Fibroblast of lung (primary cell): Measurements from ENCODE around the gene ITPR3. TPM values are rescaled to one million over a fixed set of nuclear protein-coding genes. Genes with fewer than 3 reads are reported as not detected.

ENCODE experiments used
- DNase-seq, 2 donors: peaks; one replicate each; pipeline versions ENCODE4 v3.0.0 to v3.0.0-alpha.2; 2010; ENCODE audit warnings: low read depth in 2 of 2
- H2AFZ ChIP-seq: 2 replicates; pipeline ENCODE4 v1.5.1; 2012; ENCODE audit warnings: low read length, control low read depth, inconsistent platforms
- H3K27ac ChIP-seq: 2 replicates; pipeline ENCODE4 v1.5.1; 2011; ENCODE audit warnings: low read length, control low read depth; ENCODE audit not compliant: insufficient read depth
- H3K27me3 ChIP-seq: 2 replicates; pipeline ENCODE4 v1.5.1; 2011; ENCODE audit warnings: mild to moderate bottlenecking, low read length; ENCODE audit not compliant: control insufficient read depth, insufficient read depth
- H3K36me3 ChIP-seq: 2 replicates; pipeline ENCODE4 v1.5.1; 2011; ENCODE audit warnings: low read length; ENCODE audit not compliant: control insufficient read depth, insufficient read depth
- H3K4me1 ChIP-seq: 2 replicates; pipeline ENCODE4 v1.5.1; 2011; ENCODE audit warnings: low read length; ENCODE audit not compliant: control insufficient read depth, insufficient read depth; ENCODE audit errors: extremely low read depth
- H3K4me2 ChIP-seq: 2 replicates; pipeline ENCODE4 v1.5.1; 2011; ENCODE audit warnings: low read length, control low read depth; ENCODE audit not compliant: insufficient read depth; ENCODE audit errors: extremely low read depth
- H3K4me3 ChIP-seq, 4 experiments: fragments of 200-600 bp in 1 of 4; sonication (generic) in 1 of 4; replicated peaks in 1 of 4; 2 replicates each; pipeline ENCODE4 v1.5.1; 2011 to 2016; ENCODE audit warnings: low read length in 4 of 4, low read depth in 3 of 4, mild to moderate bottlenecking in 3 of 4, control low read depth in 2 of 4, inconsistent platforms in 1 of 4, mixed read lengths in 1 of 4; ENCODE audit not compliant: insufficient read depth in 1 of 4; ENCODE audit errors: control extremely low read depth in 1 of 4
- H3K79me2 ChIP-seq: 2 replicates; pipeline ENCODE4 v1.5.1; 2012; ENCODE audit warnings: mild to moderate bottlenecking, low read length, inconsistent platforms; ENCODE audit not compliant: control insufficient read depth, insufficient read depth
- H3K9ac ChIP-seq: 2 replicates; pipeline ENCODE4 v1.5.1; 2011; ENCODE audit warnings: mild to moderate bottlenecking, low read length, control low read depth; ENCODE audit not compliant: insufficient read depth
- H3K9me3 ChIP-seq: 2 replicates; pipeline ENCODE4 v1.5.1; 2012; ENCODE audit warnings: low read depth, low read length; ENCODE audit not compliant: control insufficient read depth, insufficient read depth
- H4K20me1 ChIP-seq: 2 replicates; pipeline ENCODE4 v1.5.1; 2011; ENCODE audit warnings: low read length; ENCODE audit not compliant: control insufficient read depth, insufficient read depth; ENCODE audit errors: extremely low read depth
- CTCF ChIP-seq, 2 donors: IDR thresholded peaks in 1 of 2; conservative IDR thresholded peaks in 1 of 2; 1 replicate in 1 of 2; 2 replicates in 1 of 2; pipeline ENCODE4 v1.5.1; 2011 to 2012; ENCODE audit warnings: low read length in 2 of 2, control low read depth in 1 of 2, inconsistent platforms in 1 of 2, low read depth in 1 of 2, mild to moderate bottlenecking in 1 of 2
- EZH2 ChIP-seq: IDR thresholded peaks from 2 replicates; pipeline ENCODE4 v1.5.1; 2012; ENCODE audit warnings: low read length, control low read depth, mild to moderate bottlenecking; ENCODE audit errors: missing control alignments
- polyA plus RNA-seq, 2 donors: library from polyadenylated mRNA; depleted of rRNA in 1 of 2; stranded (reverse) in 1 of 2; unstranded in 1 of 2; fragments of >200 nt; gene quantifications; 2 replicates each; pipeline ENCODE4 v1.2.1, GENCODE V29; 2011 to 2012; ENCODE audit warnings: missing spikeins in 1 of 2
- total RNA-seq: library from RNA; depleted of rRNA; stranded (reverse); fragments of >200 nt; gene quantifications from 2 replicates; pipeline ENCODE4 v1.2.1, GENCODE V29; 2014

ITPR3 gene
- total and polyA plus RNA-seq, 2 donors (not counting 1 experiment from before 2014, with no cell fraction given) = 9.6 to 43.4 TPM

- no peak overlapping the region for H2AFZ ChIP-seq
- H3K36me3 ChIP-seq = peaks cover 20% of the 10 kb centered on the region
- H3K27me3 ChIP-seq = no peaks in the 10 kb centered on the region
- H3K4me2 ChIP-seq = no peak overlapping the region
- TF ChIP-seq CTCF (conservative IDR thresholded peaks at IDR 0.05 in 1 of 2, IDR thresholded peaks at IDR 0.05 in 1 of 2; ENCODE audit: low read depth in 1 of 2, low read length in 2 of 2) (no peak), EZH2 (no peak)
- H3K9me3 ChIP-seq = no peaks in the 10 kb centered on the region
- no peak for DNase-seq
- peaks cover 2% of the 10 kb centered on the region for H4K20me1 ChIP-seq
- no peak overlapping the region for H3K4me3 ChIP-seq
- peaks cover 20% of the 10 kb centered on the region for H3K4me1 ChIP-seq
- no peak overlapping the region for H3K27ac ChIP-seq
- no peak overlapping the region for H3K9ac ChIP-seq
- peaks cover 1% of the 10 kb centered on the region for H3K79me2 ChIP-seq
Observed at GRCh38 chr6:33697845-33698244, 76.7 kb downstream of the ITPR3 start.

- peaks cover 1% of the 10 kb centered on the region for H3K79me2 ChIP-seq
- no peak overlapping the region for H3K27ac ChIP-seq
- H3K36me3 ChIP-seq = peaks cover 18% of the 10 kb centered on the region
- TF ChIP-seq CTCF (conservative IDR thresholded peaks at IDR 0.05 in 1 of 2, IDR thresholded peaks at IDR 0.05 in 1 of 2; ENCODE audit: low read depth in 1 of 2, low read length in 2 of 2) (no peak), EZH2 (no peak)
- DNase-seq = no peak
- no peak overlapping the region for H3K4me3 ChIP-seq
- H2AFZ ChIP-seq = no peak overlapping the region
- H3K4me2 ChIP-seq = no peak overlapping the region
- no peaks in the 10 kb centered on the region for H3K9me3 ChIP-seq
- no peak overlapping the region for H3K9ac ChIP-seq
- peaks cover 2% of the 10 kb centered on the region for H4K20me1 ChIP-seq
- H3K27me3 ChIP-seq = no peaks in the 10 kb centered on the region
- H3K4me1 ChIP-seq = peaks cover 18% of the 10 kb centered on the region
Observed at GRCh38 chr6:33698494-33698893, 77.4 kb downstream of the ITPR3 start.

- no peak overlapping the region for H3K27ac ChIP-seq
- H3K27me3 ChIP-seq = no peaks in the 10 kb centered on the region
- peaks cover 18% of the 10 kb centered on the region for H3K4me1 ChIP-seq
- no peak overlapping the region for H3K4me3 ChIP-seq
- H3K36me3 ChIP-seq = peaks cover 17% of the 10 kb centered on the region
- no peak overlapping the region for H3K4me2 ChIP-seq
- no peak for DNase-seq
- no peak overlapping the region for H2AFZ ChIP-seq
- no peaks in the 10 kb centered on the region for H3K9me3 ChIP-seq
- peaks cover 2% of the 10 kb centered on the region for H4K20me1 ChIP-seq
- peaks cover 1% of the 10 kb centered on the region for H3K79me2 ChIP-seq
- no peak overlapping the region for H3K9ac ChIP-seq
- TF ChIP-seq CTCF (conservative IDR thresholded peaks at IDR 0.05 in 1 of 2, IDR thresholded peaks at IDR 0.05 in 1 of 2; ENCODE audit: low read depth in 1 of 2, low read length in 2 of 2) (no peak), EZH2 (no peak)
Observed at GRCh38 chr6:33699131-33699530, 78.0 kb downstream of the ITPR3 start.
